HG03097 (cell line): ENCODE measurements around the gene CNOT3.

Source experiments
- ATAC-seq: cut with Tn5 transposase; IDR thresholded peaks from one replicate; pipeline ENCODE4 v1.9.1; 2021; ENCODE audit not compliant: unreplicated experiment, low FRiP score

Gene CNOT3

DNA sequence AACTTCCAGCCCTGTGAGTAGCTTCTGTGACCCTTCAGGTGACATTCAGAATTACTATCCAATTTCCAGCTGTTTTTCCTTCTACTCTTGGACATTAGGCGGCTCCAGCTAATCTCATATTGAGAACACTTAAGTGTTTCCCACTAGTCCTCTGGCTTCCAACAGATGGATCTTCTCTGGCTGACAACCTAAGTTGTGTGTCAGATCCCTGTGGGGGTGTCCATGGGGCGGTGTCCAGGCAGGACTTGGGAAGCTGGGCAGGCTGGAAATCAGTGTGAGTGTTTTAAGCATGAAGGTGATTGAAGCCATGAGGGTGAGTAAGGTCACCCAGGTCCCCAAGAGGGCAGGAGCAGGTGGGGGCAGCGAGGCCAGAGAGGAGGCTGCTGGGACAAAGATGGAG is 10.1 kb downstream of the CNOT3 start:
- no peak for ATAC-seq

GRCh38 chr19:54148158-54148557 is 10.6 kb downstream of the CNOT3 start:
- no peak for ATAC-seq

DNA sequence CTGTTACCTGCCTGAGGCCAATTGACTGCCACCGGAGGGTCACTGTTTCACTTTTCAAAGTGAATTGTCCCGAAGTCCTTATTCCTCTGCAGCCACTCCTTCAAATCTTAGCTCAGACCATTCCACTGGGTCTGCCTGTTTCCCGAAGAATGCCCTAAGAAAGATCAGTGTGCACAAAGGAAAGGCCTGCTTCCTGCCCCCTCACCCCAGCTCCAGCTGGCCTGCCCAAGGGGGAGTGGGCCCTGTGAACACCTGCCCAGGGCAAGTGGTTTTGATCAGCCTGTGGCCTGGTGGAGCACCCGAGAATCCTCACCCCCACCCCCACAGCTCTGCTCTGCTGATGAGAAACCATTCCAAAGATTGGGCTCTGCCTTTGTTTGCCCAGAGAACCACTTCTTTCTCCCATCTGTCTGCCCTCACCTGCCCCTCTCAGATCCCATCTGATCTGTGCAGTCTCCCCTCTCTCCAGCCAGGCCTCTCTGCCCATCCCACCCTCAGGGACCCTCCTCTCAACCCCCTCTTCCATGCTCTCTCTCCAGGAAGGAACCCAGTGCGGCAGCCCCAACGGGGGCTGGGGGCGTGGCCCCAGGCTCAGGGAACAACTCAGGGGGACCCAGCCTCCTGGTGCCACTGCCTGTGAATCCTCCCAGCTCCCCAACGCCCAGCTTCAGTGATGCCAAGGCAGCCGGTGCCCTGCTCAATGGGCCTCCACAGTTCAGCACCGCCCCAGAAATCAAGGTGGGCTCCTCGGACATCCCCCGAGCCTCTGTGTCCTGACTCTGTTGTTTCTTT is 11.7 kb downstream of the CNOT3 start:
- ATAC-seq: no peak

GRCh38 chr19:54151362-54152035 is 13.9 kb downstream of the CNOT3 start:
- no peak for ATAC-seq

GRCh38 chr19:54152267-54152666 is 14.7 kb downstream of the CNOT3 start:
- ATAC-seq: no peak

DNA sequence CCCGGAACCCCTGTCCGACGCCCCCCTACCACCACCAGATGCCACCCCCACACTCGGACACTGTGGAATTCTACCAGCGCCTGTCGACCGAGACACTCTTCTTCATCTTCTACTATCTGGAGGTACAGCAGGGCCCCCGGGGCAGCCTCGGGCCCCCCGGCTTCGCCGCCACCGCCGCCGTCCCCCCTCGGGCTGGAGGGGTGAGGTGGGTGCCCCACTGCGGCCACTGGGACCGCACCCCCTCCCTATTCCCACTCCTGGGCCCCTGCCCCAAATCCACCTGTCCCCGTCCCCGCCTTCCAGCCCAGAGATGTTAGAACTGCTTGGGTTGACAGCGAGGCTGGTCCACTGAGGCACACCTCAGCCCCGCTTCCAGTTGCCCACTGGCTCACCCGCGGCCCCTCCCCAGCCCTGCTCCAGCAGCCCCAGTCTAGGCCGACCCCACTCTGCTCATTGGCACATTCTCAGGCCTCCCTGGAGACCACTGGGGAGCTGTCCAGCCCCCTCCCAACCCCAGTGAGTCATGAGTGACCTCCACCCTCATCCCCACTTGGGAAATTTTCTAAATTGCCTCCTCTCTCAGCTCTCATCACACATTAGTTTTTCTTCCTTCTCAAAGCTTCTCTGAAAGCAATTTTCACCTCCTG is 15.4 kb downstream of the CNOT3 start:
- ATAC-seq: no peak

DNA sequence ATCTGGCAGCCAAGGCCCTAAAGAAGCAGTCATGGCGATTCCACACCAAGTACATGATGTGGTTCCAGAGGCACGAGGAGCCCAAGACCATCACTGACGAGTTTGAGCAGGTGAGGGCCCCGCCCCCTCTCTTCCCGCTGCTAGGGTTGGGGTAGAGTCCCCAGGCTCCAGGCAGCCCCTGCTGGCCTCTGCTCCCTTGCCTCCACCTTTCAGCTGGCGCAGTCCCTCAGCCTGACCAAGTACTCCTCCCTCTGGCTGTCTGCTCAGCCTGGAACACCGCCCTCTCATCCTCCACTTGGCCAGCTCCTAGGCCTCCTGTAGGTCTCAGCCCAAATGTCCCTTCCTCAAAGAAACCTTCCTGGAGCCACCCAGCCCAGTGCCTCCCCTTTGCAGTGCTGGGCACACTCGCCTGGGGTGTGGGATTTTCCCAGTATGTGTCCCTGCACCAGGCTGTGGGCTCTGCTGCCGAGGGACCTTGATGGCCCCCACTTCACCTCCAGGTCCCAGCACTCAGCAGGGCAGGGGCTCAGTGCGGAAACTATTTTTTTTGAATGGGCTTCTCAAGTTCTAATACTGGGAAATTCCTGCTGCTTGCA is 16.3 kb downstream of the CNOT3 start:
- no peak for ATAC-seq

- ATAC-seq: no peak
Observed at GRCh38 chr19:54154603-54155345, 17.2 kb downstream of the CNOT3 start.

DNA sequence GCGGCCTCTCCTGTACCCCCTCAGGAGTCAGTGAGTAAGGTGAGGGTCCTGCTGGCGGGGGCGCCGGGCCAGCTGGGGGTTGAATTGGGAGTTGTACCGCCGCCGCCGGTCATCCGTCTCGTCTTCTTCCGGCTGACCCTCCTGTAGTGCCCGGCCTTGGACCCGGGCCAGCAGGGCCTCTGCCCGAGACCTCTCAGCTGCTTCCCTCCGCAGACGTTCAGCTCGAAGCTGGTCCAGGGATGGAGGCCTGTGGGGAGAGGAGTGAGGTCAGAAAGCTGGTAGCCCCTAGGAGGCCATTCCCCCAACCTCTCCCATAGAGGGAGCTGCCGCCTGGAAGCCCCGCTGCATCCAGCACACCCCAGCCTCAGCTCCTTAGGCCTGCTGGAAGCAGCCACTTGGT is 18.1 kb downstream of the CNOT3 start:
- ATAC-seq: no peak

DNA sequence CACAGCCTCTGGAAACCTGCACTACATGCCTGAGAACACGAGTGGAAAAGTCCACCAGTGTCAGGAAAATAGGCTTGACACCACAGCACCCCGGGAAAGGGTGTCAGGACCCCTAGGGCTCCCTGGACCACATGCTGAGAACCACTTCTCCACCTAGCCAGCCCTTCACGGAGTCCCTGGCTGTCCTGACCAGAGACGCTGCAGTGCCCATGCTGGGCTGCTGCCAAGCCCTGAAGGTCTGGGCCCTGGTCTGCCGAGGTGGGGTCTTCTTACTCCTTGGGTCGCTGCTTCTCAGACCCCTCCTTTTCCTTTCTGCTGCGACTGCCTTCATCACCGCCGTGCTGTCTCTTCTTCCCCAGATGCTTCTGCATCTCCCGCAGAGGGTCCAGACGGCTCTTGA is 18.9 kb downstream of the CNOT3 start:
- ATAC-seq: no peak

GRCh38 chr19:54156953-54157352 is 19.4 kb downstream of the CNOT3 start:
- no peak for ATAC-seq

GRCh38 chr19:54158812-54159351 is 21.3 kb downstream of the CNOT3 start:
- ATAC-seq: no peak

- ATAC-seq: peak; percentile 85
Observed at GRCh38 chr19:54159352-54160181, 22.0 kb downstream of the CNOT3 start, which contains the start of gene LENG1. LENG1 (minus strand) TSS chr19:54159721; CDS start chr19:54159695, 26 bp downstream.

DNA sequence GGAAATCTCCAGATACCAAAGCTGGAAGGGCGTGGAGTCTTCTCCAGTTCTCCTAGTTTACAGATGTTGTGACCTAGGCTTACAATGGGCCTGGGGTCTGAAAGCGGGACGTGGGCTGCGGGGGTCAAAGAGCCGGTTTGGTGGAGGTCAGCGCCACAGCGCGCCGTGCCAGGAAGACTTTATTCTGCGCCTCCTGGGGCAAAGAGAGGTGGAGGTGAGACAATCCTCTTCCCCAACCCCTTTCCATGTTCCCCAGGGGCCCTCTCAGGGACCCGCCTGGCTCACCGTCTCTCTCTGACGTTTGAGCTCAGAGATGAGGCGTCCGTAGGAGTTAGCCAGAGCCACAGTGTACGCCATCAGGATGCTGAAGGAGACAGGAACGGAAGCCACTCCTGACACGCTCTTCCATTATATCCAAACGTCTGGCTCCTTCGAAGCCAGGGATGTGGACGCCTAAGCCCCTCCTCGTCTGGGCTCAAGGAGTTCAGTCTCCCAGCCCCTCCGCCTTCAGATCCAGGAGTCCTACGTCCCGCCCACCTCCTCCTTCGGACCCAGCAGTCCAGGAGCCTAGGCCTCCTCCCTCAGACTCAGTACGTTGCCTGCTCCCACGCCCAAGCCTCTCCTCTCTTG is 22.7 kb downstream of the CNOT3 start:
- ATAC-seq: no peak

- no peak for ATAC-seq
Observed at GRCh38 chr19:54160854-54161253, 23.3 kb downstream of the CNOT3 start.

- no peak for ATAC-seq
Observed at GRCh38 chr19:54162241-54162805, 24.8 kb downstream of the CNOT3 start.

- no peak for ATAC-seq
Observed at GRCh38 chr19:54162884-54163283, 25.3 kb downstream of the CNOT3 start.

DNA sequence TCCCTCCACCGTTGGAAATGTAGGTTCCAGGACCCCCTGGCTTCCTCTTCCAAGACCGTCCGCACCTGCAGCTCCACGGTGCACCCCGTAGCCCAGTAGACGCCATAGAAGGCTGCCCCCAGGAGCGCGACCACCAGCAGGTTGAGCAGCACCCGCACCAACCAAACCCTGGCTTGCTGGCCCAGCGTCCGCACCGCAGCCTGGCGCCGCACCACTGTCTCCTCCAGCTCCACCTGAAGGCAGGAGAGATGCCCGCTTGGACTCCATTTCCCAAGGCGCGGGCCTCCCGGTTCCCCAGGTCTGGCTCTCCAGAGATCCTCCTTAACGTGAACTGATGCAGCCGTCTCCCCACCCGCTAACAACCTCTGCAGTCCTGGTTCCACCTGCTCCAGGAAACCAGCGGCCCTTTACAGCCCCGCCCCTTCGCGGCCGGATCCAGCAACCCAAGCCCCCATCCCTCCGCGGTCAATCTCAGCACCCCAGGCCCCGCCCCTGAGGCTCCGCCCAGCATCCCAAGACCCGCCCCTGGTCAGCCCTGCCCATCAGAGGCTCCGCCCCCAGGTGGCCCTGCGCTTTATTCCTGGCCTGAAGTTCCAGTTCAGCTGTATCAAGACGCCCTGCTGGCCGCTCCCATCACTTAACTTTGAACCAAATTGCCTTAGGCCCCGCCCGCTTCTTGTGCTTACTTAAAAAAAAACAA is 27.0 kb downstream of the CNOT3 start:
- ATAC-seq: no peak
